COR-L47 (cell line): Measurements from ENCODE around the gene PXMP2.
A peak's percentile ranks its signal among the peaks of the same experiment; 100 is the strongest.

Experiments used
- DNase-seq: peaks from one replicate; lab custom pipeline; 2025; lab: John Stamatoyannopoulos, UW

Gene PXMP2

GRCh38 chr12:132687211-132688164, at the start of gene PXMP2, which contains the start of gene POLE:
Gene PXMP2, plus strand, starts transcription at chr12:132687587. Its CDS starts 84 bp downstream, at chr12:132687671.
Gene POLE, minus strand, starts transcription at chr12:132687342. Its CDS starts 27 bp downstream, at chr12:132687315.
- peak; percentile 96 for DNase-seq

- no peak for DNase-seq
These were observed 49.6 kb upstream of the PXMP2 start for GRCh38 chr12:132637811-132638210.

- no peak for DNase-seq
These were observed 48.6 kb upstream of the PXMP2 start for GRCh38 chr12:132638541-132639408.

- DNase-seq, result no peak
These were observed 47.3 kb upstream of the PXMP2 start for GRCh38 chr12:132639956-132640520.

- no peak for DNase-seq
These were observed 46.5 kb upstream of the PXMP2 start for GRCh38 chr12:132640936-132641335.

GRCh38 chr12:132641811-132642650, 45.4 kb upstream of the PXMP2 start:
- no peak for DNase-seq

GRCh38 chr12:132642846-132643835, 44.2 kb upstream of the PXMP2 start:
- DNase-seq, result no peak

GRCh38 chr12:132646850-132647249, 40.5 kb upstream of the PXMP2 start:
- DNase-seq, result no peak

GRCh38 chr12:132647858-132648257, 39.5 kb upstream of the PXMP2 start:
- DNase-seq, result no peak

- no peak for DNase-seq
These were observed 38.7 kb upstream of the PXMP2 start for GRCh38 chr12:132648616-132649225.

- no peak for DNase-seq
These were observed 38.0 kb upstream of the PXMP2 start for GRCh38 chr12:132649226-132649945.

- no peak for DNase-seq
These were observed 35.8 kb upstream of the PXMP2 start for GRCh38 chr12:132651444-132652100.

- DNase-seq, result no peak
These were observed 33.7 kb upstream of the PXMP2 start for GRCh38 chr12:132653567-132654290.

GRCh38 chr12:132657004-132657727, 30.2 kb upstream of the PXMP2 start:
- no peak for DNase-seq

- no peak for DNase-seq
These were observed 29.1 kb upstream of the PXMP2 start for GRCh38 chr12:132658149-132658894.

GRCh38 chr12:132659146-132659545, 28.2 kb upstream of the PXMP2 start:
- no peak for DNase-seq
